GM21423 (cell line): ENCODE measurements around the gene HP1BP3.
"Not testable (repeated sequence)": the region's sequence is repeated elsewhere in the genome, so short reads cannot be mapped to it uniquely, and the experiment has no call there.

Source experiments
- ATAC-seq: cut with Tn5 transposase; IDR thresholded peaks from one replicate; pipeline ENCODE4 v1.9.1; 2021; ENCODE audit warnings: mild to moderate bottlenecking, moderate library complexity; ENCODE audit not compliant: unreplicated experiment

HP1BP3 gene

GRCh38 chr1:20727746-20728316 is 59.3 kb downstream of the HP1BP3 start:
- ATAC-seq, result no peak

GRCh38 chr1:20726932-20727745 is 60.0 kb downstream of the HP1BP3 start:
- no peak for ATAC-seq

DNA sequence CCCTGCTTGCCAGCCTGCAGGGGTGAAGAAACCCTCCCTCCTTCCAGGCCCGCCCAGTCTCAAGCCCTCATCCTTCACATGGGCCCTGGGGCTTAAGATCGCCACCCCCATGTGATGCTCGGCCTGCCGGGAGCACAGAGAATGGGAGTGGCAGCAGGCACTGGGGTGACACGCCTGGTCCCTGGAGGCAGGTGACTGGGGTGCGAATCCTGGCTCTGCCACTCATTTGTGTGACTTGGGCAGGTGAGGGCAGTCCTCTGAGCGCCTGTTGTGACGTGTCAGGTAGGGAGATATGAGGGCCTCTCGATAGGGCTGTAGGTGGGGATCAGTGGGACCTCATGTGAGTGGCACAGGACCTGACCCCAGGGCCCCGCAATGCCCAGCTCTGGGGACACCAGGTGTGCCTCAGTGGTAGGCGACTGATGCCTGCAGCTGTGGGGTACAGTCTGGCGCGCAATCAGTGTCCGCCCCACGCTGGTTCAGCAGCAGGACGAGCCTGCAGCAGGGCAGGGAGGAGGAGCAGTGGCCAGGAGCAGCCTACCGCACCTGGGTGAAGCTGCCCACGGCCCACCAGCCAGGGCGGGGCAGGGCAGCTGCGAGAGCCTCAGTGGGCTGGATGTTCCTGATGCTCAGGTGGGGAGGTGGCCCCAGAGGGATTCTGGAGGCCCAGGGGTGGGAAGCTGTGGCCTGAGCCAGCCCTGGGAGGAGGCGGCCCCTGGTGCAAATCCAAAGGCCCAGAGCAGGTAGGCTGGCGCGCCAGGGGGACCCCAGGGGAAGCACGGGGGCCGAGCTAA is 60.8 kb downstream of the HP1BP3 start:
- ATAC-seq, result no peak

- no peak for ATAC-seq
Measured at GRCh38 chr1:20725189-20726117, 61.7 kb downstream of the HP1BP3 start.

- no peak for ATAC-seq
Measured at GRCh38 chr1:20724364-20725188, 62.5 kb downstream of the HP1BP3 start.

- no peak for ATAC-seq
Measured at GRCh38 chr1:20723537-20724363, 63.4 kb downstream of the HP1BP3 start.

- ATAC-seq, result no peak
Measured at GRCh38 chr1:20723159-20723536, 64.0 kb downstream of the HP1BP3 start.

DNA sequence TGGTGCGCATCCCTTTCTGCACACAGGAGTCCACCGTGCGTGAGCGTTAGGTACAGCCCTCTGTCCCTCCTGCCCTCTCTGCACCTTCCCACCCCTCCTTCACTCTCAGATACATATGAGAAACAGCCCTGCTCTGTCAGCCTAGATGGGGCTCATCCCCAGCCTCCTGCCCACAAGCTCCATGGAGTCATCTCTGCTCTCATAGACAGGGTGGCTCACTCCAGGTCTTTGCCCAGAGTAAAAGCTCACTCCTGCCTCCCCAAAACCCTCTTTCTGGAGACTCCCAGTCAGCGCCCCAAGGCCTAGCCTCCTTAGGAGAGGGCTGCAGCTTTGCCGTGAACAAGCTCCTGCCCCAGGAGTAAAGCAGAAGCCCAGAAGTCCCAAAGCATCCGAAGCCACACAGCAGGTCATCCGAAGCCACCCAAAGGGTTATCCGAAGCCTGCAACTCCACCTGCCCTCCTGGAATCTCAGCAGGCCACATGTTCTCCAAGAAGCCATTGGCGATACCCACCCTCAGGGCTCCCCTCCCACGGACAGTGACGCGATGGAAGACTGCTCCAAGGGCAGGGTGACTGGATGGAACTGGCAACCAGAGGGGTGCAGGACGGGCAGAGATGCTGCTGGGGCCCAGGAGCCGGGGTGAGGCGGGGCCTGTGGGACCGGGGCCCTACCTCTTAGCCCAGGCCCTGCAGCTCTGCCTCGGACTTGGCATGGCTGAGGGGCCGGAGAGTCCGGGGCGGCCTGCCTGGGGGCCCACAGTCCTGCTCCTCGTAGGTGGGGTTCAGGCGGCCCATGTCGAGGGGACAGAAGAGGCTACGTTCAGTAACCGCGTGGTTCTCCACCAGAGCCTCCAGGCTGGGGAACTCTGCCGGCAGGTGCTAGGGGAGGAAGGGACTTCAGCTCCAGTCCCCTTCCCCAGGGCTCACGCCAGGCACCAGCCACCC is 65.7 kb downstream of the HP1BP3 start:
- no peak for ATAC-seq

GRCh38 chr1:20720631-20721091 is 66.4 kb downstream of the HP1BP3 start:
- no peak for ATAC-seq

GRCh38 chr1:20719871-20720620 is 67.1 kb downstream of the HP1BP3 start:
- no peak for ATAC-seq

- no peak for ATAC-seq
Measured at GRCh38 chr1:20719261-20719660, 67.8 kb downstream of the HP1BP3 start.

DNA sequence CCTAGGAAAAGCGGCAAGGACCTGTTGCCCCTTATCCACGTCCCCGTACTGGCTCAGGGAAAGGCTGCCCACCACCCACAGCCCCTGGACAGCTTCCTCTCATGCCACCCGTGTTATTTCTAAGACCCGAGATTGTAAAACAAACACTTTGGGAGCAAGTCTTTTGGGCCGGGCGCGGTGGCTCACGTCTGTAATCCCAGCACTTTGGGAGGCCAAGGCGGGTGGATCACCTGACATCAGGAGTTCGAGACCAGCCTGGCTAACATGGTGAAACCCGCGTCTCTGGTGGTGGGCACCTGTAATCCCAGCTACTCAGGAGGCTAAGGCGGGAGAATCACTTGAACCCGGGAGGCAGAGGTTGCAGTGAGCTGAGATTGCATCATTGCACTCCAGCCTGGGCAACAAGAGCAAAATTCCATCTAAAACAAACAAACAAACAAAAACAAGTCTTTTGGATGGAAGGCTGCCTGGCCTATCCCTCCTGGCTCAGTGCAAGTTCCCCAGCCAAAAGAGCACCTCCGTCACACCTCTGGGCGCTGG is 68.7 kb downstream of the HP1BP3 start:
- ATAC-seq, result not testable (repeated sequence)

DNA sequence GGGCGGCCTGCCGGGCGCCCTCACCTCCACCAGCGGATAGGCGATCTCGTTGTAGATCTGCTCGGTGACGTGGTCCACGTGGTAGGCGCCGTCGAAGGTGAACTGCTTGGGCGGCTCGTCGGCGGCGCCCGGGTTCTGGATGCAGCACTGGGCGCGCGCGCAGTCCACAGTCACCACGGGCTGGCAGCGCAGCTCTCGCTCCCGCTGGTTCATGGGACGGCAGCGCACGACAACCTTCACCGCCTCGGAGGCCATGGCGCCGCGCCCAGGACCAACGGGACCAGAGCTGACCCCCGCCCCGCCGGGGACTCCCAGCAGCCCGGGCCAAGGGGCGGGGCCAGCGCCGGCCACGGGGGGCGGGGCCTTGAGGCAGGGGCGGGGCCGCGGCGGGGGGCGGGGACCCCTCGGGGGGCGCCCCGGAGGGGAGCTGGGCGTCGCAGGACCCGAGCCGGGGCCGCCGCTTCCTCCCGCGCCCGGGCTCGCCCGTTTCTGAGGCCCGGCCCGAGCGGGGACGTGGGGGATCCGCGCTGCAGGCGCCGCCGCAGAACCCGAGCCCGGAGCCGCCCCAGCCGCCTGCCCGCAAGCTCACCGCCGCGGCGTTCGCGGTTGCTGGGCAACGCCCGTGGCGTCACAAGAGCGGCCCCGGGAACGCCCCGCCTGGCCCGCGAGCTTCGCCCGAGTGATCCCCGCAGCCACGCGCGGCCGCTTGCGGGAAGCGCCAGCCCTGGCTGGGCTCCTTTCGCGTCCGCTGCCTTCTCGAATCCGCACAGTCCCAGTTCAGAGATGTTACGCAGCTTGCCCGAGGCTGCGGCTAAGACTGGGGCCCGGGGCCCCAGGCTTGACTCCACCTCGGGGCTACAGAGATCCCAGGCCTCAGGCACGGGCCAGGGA is 69.4 kb downstream of the HP1BP3 start, which contains the start of gene KIF17:
KIF17 (minus strand) TSS at position 556 of the 891 bp plus-strand sequence; CDS start at position 255, 301 bp downstream.
- ATAC-seq, result no peak

- no peak for ATAC-seq
Measured at GRCh38 chr1:20716232-20716631, 70.9 kb downstream of the HP1BP3 start.

- ATAC-seq, result no peak
Measured at GRCh38 chr1:20715406-20715805, 71.7 kb downstream of the HP1BP3 start.

- ATAC-seq, result no peak
Measured at GRCh38 chr1:20713440-20713839, 73.7 kb downstream of the HP1BP3 start.
